ENCODE measurements around the gene ATP8B3.

Gene ATP8B3

GRCh38 chr19:1780272-1780958 is 31.7 kb downstream of the ATP8B3 start:
- no peak overlapping the region for H3K4me3 ChIP-seq
- DNase-seq (ENCODE audit: low spot score), result no peak
- TF ChIP-seq, protein P1, sequence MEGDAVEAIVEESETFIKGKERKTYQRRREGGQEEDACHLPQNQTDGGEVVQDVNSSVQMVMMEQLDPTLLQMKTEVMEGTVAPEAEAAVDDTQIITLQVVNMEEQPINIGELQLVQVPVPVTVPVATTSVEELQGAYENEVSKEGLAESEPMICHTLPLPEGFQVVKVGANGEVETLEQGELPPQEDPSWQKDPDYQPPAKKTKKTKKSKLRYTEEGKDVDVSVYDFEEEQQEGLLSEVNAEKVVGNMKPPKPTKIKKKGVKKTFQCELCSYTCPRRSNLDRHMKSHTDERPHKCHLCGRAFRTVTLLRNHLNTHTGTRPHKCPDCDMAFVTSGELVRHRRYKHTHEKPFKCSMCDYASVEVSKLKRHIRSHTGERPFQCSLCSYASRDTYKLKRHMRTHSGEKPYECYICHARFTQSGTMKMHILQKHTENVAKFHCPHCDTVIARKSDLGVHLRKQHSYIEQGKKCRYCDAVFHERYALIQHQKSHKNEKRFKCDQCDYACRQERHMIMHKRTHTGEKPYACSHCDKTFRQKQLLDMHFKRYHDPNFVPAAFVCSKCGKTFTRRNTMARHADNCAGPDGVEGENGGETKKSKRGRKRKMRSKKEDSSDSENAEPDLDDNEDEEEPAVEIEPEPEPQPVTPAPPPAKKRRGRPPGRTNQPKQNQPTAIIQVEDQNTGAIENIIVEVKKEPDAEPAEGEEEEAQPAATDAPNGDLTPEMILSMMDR (IDR thresholded peaks at IDR 0.05), result no peak
- H3K27ac ChIP-seq, result no peak overlapping the region

DNA sequence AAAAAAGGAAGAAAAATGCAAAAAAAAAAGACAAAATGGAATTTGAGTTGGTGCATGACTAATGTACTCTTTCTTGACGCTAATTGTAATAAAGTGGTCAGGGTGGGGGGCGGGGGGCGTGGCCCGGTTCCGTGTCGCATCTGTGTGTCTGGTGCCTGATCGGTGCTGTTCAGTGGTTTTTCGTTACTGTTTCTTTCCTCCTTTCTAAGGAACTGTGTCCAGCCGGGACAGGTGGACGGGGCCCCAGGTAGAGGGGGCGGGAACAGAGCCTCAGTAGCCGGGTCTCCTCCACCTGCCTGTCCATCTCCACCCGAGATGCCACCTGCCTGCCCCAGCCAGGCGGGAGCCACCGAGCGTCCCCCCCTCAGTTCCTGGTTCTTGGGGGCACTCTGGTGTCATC is 32.5 kb downstream of the ATP8B3 start:
- TF ChIP-seq, protein P1 (IDR thresholded peaks at IDR 0.05), result no peak
- Histone ChIP-seq H3K27ac (no peak overlapping the region), H3K4me3 (no peak overlapping the region)
- no peak for DNase-seq (ENCODE audit: low spot score)

- DNase-seq (ENCODE audit: low spot score), result no peak
- no peak overlapping the region for H3K4me3 ChIP-seq
- TF ChIP-seq, protein P1 (IDR thresholded peaks at IDR 0.05), result no peak
- H3K27ac ChIP-seq, result no peak overlapping the region
Measured at GRCh38 chr19:1777149-1777548, 34.9 kb downstream of the ATP8B3 start.

DNA sequence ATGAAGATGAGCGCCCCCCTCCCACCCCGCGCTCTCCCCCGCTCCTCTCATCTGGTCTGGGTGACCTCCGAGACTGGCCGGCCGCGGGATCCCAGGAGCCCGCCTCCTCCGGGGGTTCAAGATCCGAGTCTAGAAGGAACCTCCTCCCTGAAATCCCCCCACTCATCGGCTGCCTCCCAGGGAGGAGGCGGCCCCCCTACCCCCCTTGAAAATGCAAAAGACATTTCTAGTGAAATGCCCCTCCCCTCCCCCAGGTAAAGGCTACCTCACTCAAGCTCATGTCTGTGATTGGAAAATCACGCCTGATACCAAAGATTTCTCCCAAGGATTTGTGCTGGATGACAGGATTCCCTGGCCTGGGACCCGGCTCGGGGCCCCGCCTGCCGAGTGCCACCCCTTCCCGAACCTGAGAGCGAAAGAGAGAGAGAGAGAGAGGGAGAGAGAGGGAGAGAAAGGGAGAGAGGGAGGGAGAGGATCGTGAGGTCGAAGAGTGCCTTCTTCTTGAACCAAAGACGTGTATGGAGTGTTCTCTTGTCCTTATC is 35.4 kb downstream of the ATP8B3 start:
- DNase-seq (ENCODE audit: low spot score), result no peak
- H3K27ac ChIP-seq, result no peak overlapping the region
- H3K4me3 ChIP-seq, result no peak overlapping the region
- TF ChIP-seq, protein P1 (IDR thresholded peaks at IDR 0.05), result no peak

DNA sequence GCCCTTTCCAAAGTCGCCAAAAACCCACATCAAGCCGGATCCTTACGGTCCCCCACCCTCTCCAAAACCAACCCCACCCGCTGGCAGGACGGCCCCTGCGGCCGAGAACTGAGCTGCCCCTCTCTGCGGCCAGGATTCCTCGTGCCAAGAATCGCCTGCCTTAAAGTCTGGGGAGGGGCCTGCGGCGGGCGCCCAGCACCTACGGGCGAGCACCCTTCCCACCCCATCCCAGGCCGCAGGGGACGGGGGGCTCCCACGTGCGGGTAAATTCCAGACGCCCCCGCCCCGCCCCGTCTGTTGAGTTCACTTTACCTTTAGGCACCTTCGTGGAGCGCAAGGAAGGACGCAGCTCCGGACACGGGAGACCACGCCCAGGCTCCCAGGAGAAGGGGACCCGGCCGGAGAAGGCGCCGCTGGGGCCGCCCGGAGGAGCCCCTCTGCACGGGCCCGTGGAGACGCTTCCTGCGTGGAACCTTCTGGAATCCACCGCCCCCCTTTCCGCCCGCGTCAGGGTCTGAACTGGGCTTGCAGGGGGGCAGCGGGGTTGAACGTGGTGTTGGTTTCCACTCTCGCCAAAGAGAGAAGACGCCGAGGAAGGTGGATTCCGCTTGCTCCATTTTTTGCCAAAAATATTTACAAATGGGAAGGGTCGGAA is 36.0 kb downstream of the ATP8B3 start:
- Histone ChIP-seq H3K27ac (no peak overlapping the region), H3K4me3 (no peak overlapping the region)
- TF ChIP-seq, protein P1 (IDR thresholded peaks at IDR 0.05), result no peak
- no peak for DNase-seq (ENCODE audit: low spot score)

- TF ChIP-seq, protein P1 (IDR thresholded peaks at IDR 0.05), result no peak
- no peak for DNase-seq (ENCODE audit: low spot score)
- H3K27ac ChIP-seq, result no peak overlapping the region
- H3K4me3 ChIP-seq, result no peak overlapping the region
Measured at GRCh38 chr19:1774989-1775772, 36.9 kb downstream of the ATP8B3 start.
